Gastroesophageal sphincter (tissue), 3 donors: ENCODE measurements around the gene C12orf42.
"Not testable (repeated sequence)": the region's sequence is repeated elsewhere in the genome, so short reads cannot be mapped to it uniquely, and the experiment has no call there.

Experiments used
- POLR2A ChIP-seq, 2 donors: fragments of 450-650 bp; IDR thresholded peaks; one replicate each; pipeline ENCODE4 v1.6.1; 2017; ENCODE audit warnings: antibody characterized with exemption in 2 of 2, mild to moderate bottlenecking in 2 of 2, moderate library complexity in 1 of 2
- TF ChIP-seq, protein P1 (sequence below), 4 experiments: fragments of 200-600 bp in 2 of 4; fragments of 450-650 bp in 2 of 4; sonication (generic) in 1 of 4; IDR thresholded peaks; one replicate each; pipeline ENCODE4 v1.5.1; 2017 to 2019; ENCODE audit warnings: antibody characterized with exemption in 4 of 4, mild to moderate bottlenecking in 2 of 4, moderate library complexity in 2 of 4

DNA sequence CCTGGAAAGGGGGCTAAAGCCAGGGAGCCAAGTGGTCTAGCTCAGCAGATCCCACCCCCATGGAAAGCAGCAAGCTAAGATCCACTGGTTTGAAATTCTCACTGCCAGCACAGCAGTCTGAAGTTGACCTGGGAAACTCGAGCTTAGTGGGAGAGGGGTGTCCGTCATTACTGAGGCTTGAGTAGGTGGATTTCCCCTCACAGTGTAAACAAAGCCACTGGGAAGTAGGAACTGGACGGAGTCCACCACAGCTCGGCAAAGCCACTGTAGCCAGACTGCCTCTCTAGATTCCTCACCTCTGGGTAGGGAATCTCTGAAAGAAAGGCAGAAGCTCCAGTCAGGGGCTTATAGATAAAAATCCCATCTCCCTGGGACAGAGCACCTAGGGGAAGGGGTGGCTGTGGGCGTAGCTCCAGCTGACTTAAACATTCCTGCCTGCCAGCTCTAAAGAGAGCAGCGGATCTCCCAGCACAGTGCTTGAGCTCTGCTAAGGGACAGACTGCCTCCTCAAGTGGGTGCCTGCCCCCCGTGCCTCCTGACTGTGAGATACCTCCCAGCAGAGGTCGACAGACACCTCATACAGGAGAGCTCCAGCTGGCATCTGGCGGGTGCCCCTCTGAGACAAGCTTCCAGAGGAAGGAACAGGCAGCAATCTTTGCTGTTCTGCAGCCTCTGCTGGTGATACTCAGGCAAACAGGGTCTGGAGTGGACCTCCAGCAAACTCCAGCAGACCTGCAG lies 70.8 kb downstream of the C12orf42 start:
- TF ChIP-seq POLR2A (IDR thresholded peaks at IDR 0.05): not testable (repeated sequence)
- TF ChIP-seq, protein P1, sequence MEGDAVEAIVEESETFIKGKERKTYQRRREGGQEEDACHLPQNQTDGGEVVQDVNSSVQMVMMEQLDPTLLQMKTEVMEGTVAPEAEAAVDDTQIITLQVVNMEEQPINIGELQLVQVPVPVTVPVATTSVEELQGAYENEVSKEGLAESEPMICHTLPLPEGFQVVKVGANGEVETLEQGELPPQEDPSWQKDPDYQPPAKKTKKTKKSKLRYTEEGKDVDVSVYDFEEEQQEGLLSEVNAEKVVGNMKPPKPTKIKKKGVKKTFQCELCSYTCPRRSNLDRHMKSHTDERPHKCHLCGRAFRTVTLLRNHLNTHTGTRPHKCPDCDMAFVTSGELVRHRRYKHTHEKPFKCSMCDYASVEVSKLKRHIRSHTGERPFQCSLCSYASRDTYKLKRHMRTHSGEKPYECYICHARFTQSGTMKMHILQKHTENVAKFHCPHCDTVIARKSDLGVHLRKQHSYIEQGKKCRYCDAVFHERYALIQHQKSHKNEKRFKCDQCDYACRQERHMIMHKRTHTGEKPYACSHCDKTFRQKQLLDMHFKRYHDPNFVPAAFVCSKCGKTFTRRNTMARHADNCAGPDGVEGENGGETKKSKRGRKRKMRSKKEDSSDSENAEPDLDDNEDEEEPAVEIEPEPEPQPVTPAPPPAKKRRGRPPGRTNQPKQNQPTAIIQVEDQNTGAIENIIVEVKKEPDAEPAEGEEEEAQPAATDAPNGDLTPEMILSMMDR (IDR thresholded peaks at IDR 0.05): not testable (repeated sequence)
